Prostate gland (tissue), 2 donors: Measurements from ENCODE around the gene P2RY4. TPM values are rescaled to one million over a fixed set of nuclear protein-coding genes. Genes with fewer than 3 reads are reported as not detected.
"Not testable (repeated sequence)": the region's sequence is repeated elsewhere in the genome, so short reads cannot be mapped to it uniquely, and the experiment has no call there.

Source experiments
- DNase-seq: peaks from one replicate; pipeline ENCODE4 v3.0.0-alpha.2; 2019; ENCODE audit warnings: low spot score
- H3K27ac ChIP-seq, 2 donors: fragments of 200-600 bp; sonication (generic); 2 replicates each; pipeline ENCODE4 v1.5.1; 2017 to 2019
- H3K27me3 ChIP-seq: fragments of 200-600 bp; sonication (generic); replicated peaks from 2 replicates; pipeline ENCODE4 v1.5.1; 2019; ENCODE audit not compliant: insufficient read depth
- H3K36me3 ChIP-seq, 2 donors: fragments of 200-600 bp; sonication (generic); 1 replicate in 1 of 2; 2 replicates in 1 of 2; pipeline versions ENCODE4 v1.5.1 to v1.8.1; 2017 to 2019
- H3K4me1 ChIP-seq: fragments of 200-600 bp; sonication (generic); replicated peaks from 2 replicates; pipeline ENCODE4 v1.5.1; 2019
- H3K4me3 ChIP-seq, 2 donors: fragments of 200-600 bp; sonication (generic); 2 replicates each; pipeline ENCODE4 v1.5.1; 2017 to 2019
- H3K9me3 ChIP-seq: fragments of 200-600 bp; sonication (generic); 2 replicates; pipeline ENCODE4 v1.5.1; 2017
- CTCF ChIP-seq, 4 experiments: fragments of 200-600 bp in 2 of 4; fragments of 450-650 bp in 2 of 4; sonication (generic) in 2 of 4; IDR thresholded peaks; 1 replicate in 3 of 4; 2 replicates in 1 of 4; pipeline ENCODE4 v1.5.1; 2016 to 2019; ENCODE audit warnings: antibody characterized with exemption in 4 of 4, mild to moderate bottlenecking in 2 of 4, moderate library complexity in 2 of 4
- POLR2A ChIP-seq: fragments of 450-650 bp; IDR thresholded peaks from one replicate; pipeline ENCODE4 v1.6.1; 2016; ENCODE audit warnings: antibody characterized with exemption, mild to moderate bottlenecking
- POLR2AphosphoS5 ChIP-seq: sonication (generic); formaldehyde crosslinking; IDR thresholded peaks from one replicate; pipeline ENCODE4 v1.6.1; 2017; ENCODE audit warnings: antibody characterized with exemption
- WGBS: methylation state at CpG from one replicate; pipeline ENCODE4 v1.1.5; 2018; 5-methylcytosine and 5-hydroxymethylcytosine counted together
- intact Hi-C: fragments of 100-400 bp; cut with DNase I; formaldehyde crosslinking; loops from one replicate; pipeline ENCODE4 v1.14.2; 2022
- total RNA-seq, 2 donors: library from RNA; depleted of rRNA; stranded (reverse); fragments of >200 nt; gene quantifications; one replicate each; pipeline ENCODE4 v1.1.0, GENCODE V29; 2016

Gene P2RY4
- total RNA-seq, 2 donors from 2014 or later: 1.1 TPM; not detected in 1

GRCh38 chrX:70231666-70232065 is 28.3 kb downstream of the P2RY4 start:
- WGBS: 57% methylated on average over 4 of the region's 4 CpGs
- TF ChIP-seq CTCF (IDR thresholded peaks at IDR 0.05) (no peak), POLR2A (no peak), POLR2AphosphoS5 (no peak)
- Histone ChIP-seq H3K4me3 (no peak overlapping the region), H3K27me3 (no peaks in the 10 kb centered on the region), H3K36me3 (no peaks in the 10 kb centered on the region), H3K27ac (no peak overlapping the region), H3K4me1 (no peaks in the 10 kb centered on the region), H3K9me3 (no peaks in the 10 kb centered on the region)
- no peak for DNase-seq
- intact Hi-C loops: no loop called here

- DNase-seq: no peak
- Histone ChIP-seq H3K27me3 (no peaks in the 10 kb centered on the region), H3K4me1 (no peaks in the 10 kb centered on the region), H3K27ac (no peak overlapping the region), H3K36me3 (no peaks in the 10 kb centered on the region), H3K4me3 (no peak overlapping the region), H3K9me3 (no peaks in the 10 kb centered on the region)
- no peak for TF ChIP-seq POLR2A
- TF ChIP-seq POLR2AphosphoS5: no peak
- TF ChIP-seq CTCF (IDR thresholded peaks at IDR 0.05): no peak
- intact Hi-C loops: no loop called here
- 89% methylated on average over 2 of the region's 2 CpGs for WGBS
Observed at GRCh38 chrX:70226687-70227086, 33.3 kb downstream of the P2RY4 start.

GRCh38 chrX:70226048-70226447 is 34.0 kb downstream of the P2RY4 start:
- no peaks in the 10 kb centered on the region for H3K9me3 ChIP-seq
- no peaks in the 10 kb centered on the region for H3K4me1 ChIP-seq
- intact Hi-C loops: no loop called here
- no peak for DNase-seq
- no peak overlapping the region for H3K27ac ChIP-seq
- no peaks in the 10 kb centered on the region for H3K36me3 ChIP-seq
- no peak overlapping the region for H3K4me3 ChIP-seq
- H3K27me3 ChIP-seq: no peaks in the 10 kb centered on the region
- TF ChIP-seq CTCF (IDR thresholded peaks at IDR 0.05) (no peak), POLR2A (no peak), POLR2AphosphoS5 (no peak)

GRCh38 chrX:70219938-70220764 is 39.9 kb downstream of the P2RY4 start:
- no peaks in the 10 kb centered on the region for H3K9me3 ChIP-seq
- no peak overlapping the region for H3K4me3 ChIP-seq
- peak; percentile 65 for DNase-seq
- 47% methylated on average over 5 of the region's 5 CpGs for WGBS
- H3K36me3 ChIP-seq: no peaks in the 10 kb centered on the region
- no peaks in the 10 kb centered on the region for H3K4me1 ChIP-seq
- peak; percentile 50 for TF ChIP-seq POLR2AphosphoS5
- TF ChIP-seq CTCF (IDR thresholded peaks at IDR 0.05): no peak
- no peak for TF ChIP-seq POLR2A
- intact Hi-C loops: no loop called here
- no peaks in the 10 kb centered on the region for H3K27me3 ChIP-seq
- peak overlapping the region; percentile 31 to 36 for H3K27ac ChIP-seq

GRCh38 chrX:70209570-70209969 is 50.4 kb downstream of the P2RY4 start:
- intact Hi-C loops, H3K27me3 ChIP-seq, H3K4me1 ChIP-seq, H3K4me3 ChIP-seq, H3K9me3 ChIP-seq, H3K36me3 ChIP-seq, H3K27ac ChIP-seq, DNase-seq: not testable (repeated sequence)
- 46% methylated on average over 6 of the region's 6 CpGs for WGBS
